Right lobe of liver (tissue), 4 donors: ENCODE results near the gene TIAM2.

Source experiments
- POLR2A ChIP-seq: fragments of 450-650 bp; IDR thresholded peaks from one replicate; pipeline ENCODE4 v1.6.1; 2017; ENCODE audit warnings: antibody characterized with exemption, mild to moderate bottlenecking
- TF ChIP-seq, protein P1 (sequence below), 4 donors: fragments of 200-600 bp in 3 of 4; fragments of 450-650 bp in 1 of 4; IDR thresholded peaks; one replicate each; pipeline versions ENCODE4 v1.5.1 to v1.8.0; 2016 to 2022; ENCODE audit warnings: antibody characterized with exemption in 4 of 4, mild to moderate bottlenecking in 2 of 4
- donor health status: DM: no; HTN: no; CAD: no.
- donor health status: DM: no; HTN: no; CAD: no.
- donor health status: DM: no; HTN: yes; CAD: no.

- no peak for TF ChIP-seq POLR2A
- TF ChIP-seq, protein P1, sequence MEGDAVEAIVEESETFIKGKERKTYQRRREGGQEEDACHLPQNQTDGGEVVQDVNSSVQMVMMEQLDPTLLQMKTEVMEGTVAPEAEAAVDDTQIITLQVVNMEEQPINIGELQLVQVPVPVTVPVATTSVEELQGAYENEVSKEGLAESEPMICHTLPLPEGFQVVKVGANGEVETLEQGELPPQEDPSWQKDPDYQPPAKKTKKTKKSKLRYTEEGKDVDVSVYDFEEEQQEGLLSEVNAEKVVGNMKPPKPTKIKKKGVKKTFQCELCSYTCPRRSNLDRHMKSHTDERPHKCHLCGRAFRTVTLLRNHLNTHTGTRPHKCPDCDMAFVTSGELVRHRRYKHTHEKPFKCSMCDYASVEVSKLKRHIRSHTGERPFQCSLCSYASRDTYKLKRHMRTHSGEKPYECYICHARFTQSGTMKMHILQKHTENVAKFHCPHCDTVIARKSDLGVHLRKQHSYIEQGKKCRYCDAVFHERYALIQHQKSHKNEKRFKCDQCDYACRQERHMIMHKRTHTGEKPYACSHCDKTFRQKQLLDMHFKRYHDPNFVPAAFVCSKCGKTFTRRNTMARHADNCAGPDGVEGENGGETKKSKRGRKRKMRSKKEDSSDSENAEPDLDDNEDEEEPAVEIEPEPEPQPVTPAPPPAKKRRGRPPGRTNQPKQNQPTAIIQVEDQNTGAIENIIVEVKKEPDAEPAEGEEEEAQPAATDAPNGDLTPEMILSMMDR (IDR thresholded peaks at IDR 0.05), result no peak
Observed at GRCh38 chr6:155143578-155144106, 148.5 kb downstream of the TIAM2 start.
